HG03039 (cell line): Measurements from ENCODE around the gene ERBB4.
A peak's percentile ranks its signal among the peaks of the same experiment; 100 is the strongest.

Experiments used
- ATAC-seq: cut with Tn5 transposase; IDR thresholded peaks from one replicate; pipeline ENCODE4 v1.9.1; 2021; ENCODE audit warnings: mild to moderate bottlenecking, moderate library complexity; ENCODE audit not compliant: unreplicated experiment

The ERBB4 gene

GRCh38 chr2:211391189-211391567 lies 1147.4 kb downstream of the ERBB4 start:
- ATAC-seq: no peak

GRCh38 chr2:211390536-211391188 lies 1147.9 kb downstream of the ERBB4 start:
- ATAC-seq: no peak

- ATAC-seq: no peak
Observed at GRCh38 chr2:211387734-211388133, 1150.9 kb downstream of the ERBB4 start.

DNA sequence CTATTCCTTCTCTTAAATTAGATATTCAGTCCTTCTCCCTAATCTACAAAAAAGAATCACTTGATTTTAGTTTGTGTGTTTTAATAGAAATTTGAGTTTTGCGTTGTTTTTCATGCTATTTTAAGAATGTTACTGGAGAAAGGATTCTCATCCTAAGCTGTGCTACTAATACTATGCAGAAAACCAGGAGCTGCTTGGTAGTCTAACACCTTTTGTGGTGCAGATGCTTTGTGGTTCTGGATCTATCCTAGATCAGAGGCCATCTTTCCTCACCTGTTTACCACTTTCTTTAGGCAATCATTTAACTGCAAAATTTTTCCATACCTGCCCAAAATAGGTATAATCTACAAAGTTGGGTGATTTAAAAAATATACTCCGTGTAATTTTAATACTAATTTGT lies 1158.6 kb downstream of the ERBB4 start:
- no peak for ATAC-seq

GRCh38 chr2:211376410-211376809 lies 1162.2 kb downstream of the ERBB4 start:
- ATAC-seq: no peak

- no peak for ATAC-seq
Observed at GRCh38 chr2:211373203-211373602, 1165.4 kb downstream of the ERBB4 start.

GRCh38 chr2:211371465-211371864 lies 1167.1 kb downstream of the ERBB4 start:
- ATAC-seq: no peak

DNA sequence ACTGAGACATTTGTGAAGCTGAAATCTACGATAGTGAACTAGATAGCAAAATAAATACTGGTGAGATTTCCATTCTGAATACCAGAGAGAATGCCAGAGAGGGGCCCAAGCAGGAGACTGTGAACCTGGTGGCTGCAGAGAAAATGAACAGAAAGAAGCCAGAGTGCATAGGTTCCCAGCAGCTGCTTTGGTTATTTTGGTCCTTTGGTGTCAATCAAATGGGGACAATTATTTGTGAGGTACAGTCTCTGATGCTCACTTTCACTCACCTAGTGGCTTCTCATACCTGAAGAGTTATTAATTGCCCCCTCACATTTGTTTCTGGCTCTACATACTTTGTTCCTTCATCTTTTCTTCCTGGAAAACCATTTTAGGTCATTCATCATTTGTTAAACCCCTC lies 1170.1 kb downstream of the ERBB4 start:
- no peak for ATAC-seq

DNA sequence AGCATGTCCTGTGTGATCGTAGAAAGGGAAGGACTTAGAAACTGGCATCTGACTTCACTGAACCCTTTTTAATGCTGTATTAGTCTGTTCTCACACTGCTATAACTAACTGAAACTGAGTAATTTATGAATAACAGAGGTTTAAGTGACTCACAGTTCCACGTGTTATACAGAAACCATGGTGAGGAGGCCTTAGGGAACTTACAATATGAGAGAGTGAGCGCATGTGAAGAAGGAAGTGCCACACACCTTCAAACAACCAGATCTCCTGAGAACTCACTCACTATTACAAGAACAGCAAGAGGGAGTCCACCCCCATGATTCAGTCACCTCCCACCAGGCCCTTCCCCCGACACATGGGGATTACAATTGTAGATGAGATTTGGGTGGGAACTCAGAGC lies 1170.9 kb downstream of the ERBB4 start:
- ATAC-seq: peak; percentile 92

GRCh38 chr2:211367293-211367692 lies 1171.3 kb downstream of the ERBB4 start:
- ATAC-seq: no peak

- no peak for ATAC-seq
Observed at GRCh38 chr2:211364911-211365310, 1173.7 kb downstream of the ERBB4 start.

DNA sequence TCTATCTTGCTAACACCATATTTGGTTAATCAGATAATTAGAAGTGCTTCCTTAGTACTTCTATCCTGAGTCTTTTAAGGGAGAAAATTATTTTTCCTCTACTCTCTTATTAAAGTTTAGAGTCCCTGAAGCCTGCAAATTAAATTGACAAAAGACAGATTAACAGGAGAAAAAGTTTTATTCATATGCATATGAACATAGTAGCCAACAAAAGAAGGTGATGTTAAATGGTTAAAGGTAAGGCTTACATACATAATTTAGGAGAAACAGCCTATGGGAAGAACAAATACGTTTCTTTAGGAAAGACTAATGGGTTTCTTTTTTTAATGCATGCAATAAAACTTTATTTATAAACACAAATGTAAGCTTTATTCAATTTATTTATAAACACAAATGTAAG lies 1177.2 kb downstream of the ERBB4 start:
- ATAC-seq: no peak

DNA sequence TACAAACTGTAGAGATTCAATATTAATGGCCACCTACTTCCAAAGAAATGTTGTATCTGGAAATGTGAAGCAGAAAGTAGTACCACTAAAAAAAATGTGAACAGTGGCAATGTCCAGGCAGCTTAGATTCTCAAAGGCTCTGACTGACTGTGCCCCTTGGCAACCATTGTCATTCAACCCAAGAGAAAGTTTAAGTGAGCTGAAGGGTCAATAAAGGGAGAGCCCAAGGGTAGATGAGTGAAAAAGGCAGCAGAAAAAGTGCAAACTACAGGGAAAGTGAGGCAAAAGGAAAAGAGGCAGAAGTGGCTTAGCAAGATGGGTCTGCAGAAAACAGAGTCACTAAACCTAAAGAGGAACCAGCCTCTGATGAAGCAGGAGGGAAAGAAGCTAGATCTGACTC lies 1179.3 kb downstream of the ERBB4 start:
- no peak for ATAC-seq

- ATAC-seq: no peak
Observed at GRCh38 chr2:211358504-211358903, 1180.1 kb downstream of the ERBB4 start.

GRCh38 chr2:211354481-211354880 lies 1184.1 kb downstream of the ERBB4 start:
- ATAC-seq: no peak

- ATAC-seq: no peak
Observed at GRCh38 chr2:211351987-211352386, 1186.6 kb downstream of the ERBB4 start.

- no peak for ATAC-seq
Observed at GRCh38 chr2:211349031-211349430, 1189.6 kb downstream of the ERBB4 start.

DNA sequence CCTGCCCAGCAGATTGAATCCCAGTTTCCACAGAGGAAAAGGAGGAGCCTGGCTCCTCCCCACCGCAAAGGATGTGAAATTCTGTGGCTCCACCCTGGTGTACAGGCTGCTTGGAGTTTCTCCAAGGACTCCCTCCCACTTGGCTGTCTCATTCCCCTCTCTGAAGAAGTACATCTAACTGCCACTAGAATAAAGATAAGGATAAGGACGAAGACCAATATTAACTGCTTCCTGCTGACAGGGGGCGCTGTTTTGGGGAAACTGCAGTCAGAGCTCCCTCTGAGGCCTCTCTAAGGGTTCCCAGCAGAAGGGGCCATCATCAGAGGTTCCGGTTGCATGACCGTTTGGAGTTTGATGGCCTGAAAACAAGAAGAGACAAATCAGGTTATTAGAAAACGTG lies 1191.3 kb downstream of the ERBB4 start:
- ATAC-seq: no peak

DNA sequence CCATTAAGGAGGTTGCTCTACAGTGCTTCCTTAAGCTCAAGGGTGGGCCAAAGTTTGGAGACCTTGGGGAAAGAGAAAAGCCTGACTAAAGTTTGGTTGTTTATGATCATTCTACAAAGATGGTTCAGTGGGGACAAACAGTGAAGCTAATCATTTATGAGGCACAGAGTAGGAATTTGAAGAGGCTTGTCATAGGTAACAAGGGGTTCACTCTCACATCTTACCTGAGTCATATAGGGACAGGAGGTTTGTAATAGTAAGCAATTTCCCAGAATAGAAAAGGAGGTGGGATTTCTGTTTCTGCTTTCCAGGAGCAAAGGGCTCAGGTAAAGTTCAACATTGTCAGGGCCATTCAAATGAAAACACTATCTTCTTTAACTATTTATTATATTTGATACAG lies 1194.3 kb downstream of the ERBB4 start:
- no peak for ATAC-seq

- no peak for ATAC-seq
Observed at GRCh38 chr2:211333377-211333776, 1205.2 kb downstream of the ERBB4 start.

DNA sequence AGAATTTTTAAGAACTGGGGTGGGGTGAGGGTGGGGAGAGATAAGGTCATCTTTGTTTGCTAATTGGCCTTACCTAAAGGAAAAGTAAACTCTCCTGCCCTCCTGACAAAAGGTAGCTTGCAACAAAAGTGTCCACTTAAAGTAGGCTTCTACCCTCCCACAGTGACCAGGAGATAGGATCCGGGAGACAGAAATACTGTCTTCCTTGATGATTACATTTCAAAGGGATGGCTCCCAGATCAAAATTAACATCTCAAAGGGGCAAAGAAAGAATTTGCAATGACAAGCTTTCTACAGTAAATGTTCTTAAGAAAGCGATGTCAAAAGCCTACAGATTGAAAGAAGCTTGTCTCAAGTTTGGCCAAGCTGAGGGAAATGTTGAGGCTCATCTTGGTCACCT lies 1206.9 kb downstream of the ERBB4 start:
- no peak for ATAC-seq

DNA sequence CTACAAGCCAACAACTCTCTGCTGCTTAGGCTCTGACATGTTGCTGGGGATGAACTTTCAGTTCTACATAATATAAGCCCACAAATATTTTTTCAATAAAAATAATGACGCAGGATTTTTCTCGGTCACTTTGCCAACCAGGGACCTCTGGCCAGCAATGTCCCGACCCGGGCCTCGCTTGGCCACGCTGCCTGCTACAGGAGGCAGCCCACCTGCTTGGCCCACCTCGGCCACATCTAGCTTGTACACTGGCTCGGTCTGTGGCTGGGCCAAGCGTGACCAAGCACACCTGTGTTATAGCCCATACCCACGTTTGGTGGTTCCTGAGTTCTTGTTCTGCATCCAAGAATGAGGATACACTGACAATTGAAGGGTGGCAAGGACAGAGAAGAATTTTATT lies 1208.7 kb downstream of the ERBB4 start:
- ATAC-seq: no peak

DNA sequence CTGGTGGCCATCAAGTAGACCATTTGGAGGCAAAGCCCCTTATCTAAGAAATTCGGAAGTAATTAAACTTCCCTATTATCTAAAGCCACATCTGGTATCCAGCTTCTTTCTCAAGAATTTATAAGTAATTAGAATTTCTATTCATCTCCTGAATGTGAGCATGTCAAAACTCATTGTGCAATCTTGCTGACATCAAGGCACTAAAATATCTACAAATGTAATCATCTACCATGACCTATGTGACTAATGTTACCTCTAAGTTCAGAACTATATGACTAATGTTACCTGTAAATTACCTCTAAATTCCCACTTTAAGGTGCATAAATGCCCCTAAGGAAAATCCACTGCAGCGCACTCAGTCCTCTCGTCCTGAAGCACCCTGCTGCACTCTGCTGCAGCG lies 1209.2 kb downstream of the ERBB4 start:
- ATAC-seq: no peak
